Activated naive CD4-positive, alpha-beta T cell (primary cell): ENCODE measurements around the gene ATOSA.

ENCODE experiments used
- DNase-seq, 4 experiments: peaks; one replicate each; lab custom pipeline; 2025; lab: John Stamatoyannopoulos, UW

ATOSA gene

GRCh38 chr15:52651868-52652267, 27.3 kb downstream of the ATOSA start:
- DNase-seq = peak in 1 of 4 experiments; percentile 5

GRCh38 chr15:52651114-52651513, 28.1 kb downstream of the ATOSA start:
- no peak for DNase-seq

GRCh38 chr15:52649686-52650085, 29.5 kb downstream of the ATOSA start:
- DNase-seq = no peak

- DNase-seq = no peak
Observed at GRCh38 chr15:52645916-52646315, 33.3 kb downstream of the ATOSA start.

GRCh38 chr15:52642386-52643361, 36.5 kb downstream of the ATOSA start:
- DNase-seq = no peak

- DNase-seq = no peak
Observed at GRCh38 chr15:52636459-52636858, 42.7 kb downstream of the ATOSA start.

GRCh38 chr15:52635908-52636307, 43.3 kb downstream of the ATOSA start:
- DNase-seq = no peak
